Activated CD4-positive, alpha-beta memory T cell treated with anti-CD3 and anti-CD28 coated beads, Interleukin-2, amount 10 ng/mL, durations not matched to agents 7 days and 5 days (primary cell): ENCODE measurements around the gene ZNF573. TPM values are rescaled to one million over a fixed set of nuclear protein-coding genes. Genes with fewer than 3 reads are reported as not detected.
"Not testable (repeated sequence)": the region's sequence is repeated elsewhere in the genome, so short reads cannot be mapped to it uniquely, and the experiment has no call there.

Source experiments
- CTCF ChIA-PET: fragments of 350-600 bp; sonication (Branson Sonifier 250); formaldehyde crosslinking; loops from one replicate; lab custom pipeline; 2021; ENCODE audit warnings: antibody characterized with exemption, inconsistent platforms; lab: Charles Lee
- POLR2A ChIA-PET: fragments of 350-600 bp; sonication (Branson Sonifier 250); formaldehyde crosslinking; loops from one replicate; lab custom pipeline; 2021; ENCODE audit warnings: antibody characterized with exemption; lab: Charles Lee
- DNase-seq: peaks from one replicate; pipeline ENCODE4 v3.0.0-alpha.2; 2020
- H3K27ac Mint-ChIP-seq: one replicate; pipeline ENCODE4 v1.8.0; 2021; ENCODE audit warnings: mild to moderate bottlenecking, mixed read lengths
- H3K27me3 Mint-ChIP-seq: one replicate; pipeline ENCODE4 v1.8.0; 2021; ENCODE audit warnings: mixed read lengths
- H3K36me3 Mint-ChIP-seq: one replicate; pipeline ENCODE4 v1.8.0; 2021; ENCODE audit warnings: low read depth, mixed read lengths
- H3K4me1 Mint-ChIP-seq: one replicate; pipeline ENCODE4 v1.8.0; 2021; ENCODE audit warnings: mixed read lengths
- H3K4me3 Mint-ChIP-seq: one replicate; pipeline ENCODE4 v1.8.0; 2021; ENCODE audit warnings: mild to moderate bottlenecking, mixed read lengths
- H3K9me3 Mint-ChIP-seq: one replicate; pipeline ENCODE4 v1.8.0; 2021; ENCODE audit warnings: mixed read lengths
- total RNA-seq, 2 experiments: library from RNA; stranded (reverse); gene quantifications; one replicate each; pipeline ENCODE4 v1.2.3, GENCODE V29; 2021

ZNF573 gene
- total RNA-seq = 1 to 10 TPM; 6.0 to 6.5 TPM

DNA sequence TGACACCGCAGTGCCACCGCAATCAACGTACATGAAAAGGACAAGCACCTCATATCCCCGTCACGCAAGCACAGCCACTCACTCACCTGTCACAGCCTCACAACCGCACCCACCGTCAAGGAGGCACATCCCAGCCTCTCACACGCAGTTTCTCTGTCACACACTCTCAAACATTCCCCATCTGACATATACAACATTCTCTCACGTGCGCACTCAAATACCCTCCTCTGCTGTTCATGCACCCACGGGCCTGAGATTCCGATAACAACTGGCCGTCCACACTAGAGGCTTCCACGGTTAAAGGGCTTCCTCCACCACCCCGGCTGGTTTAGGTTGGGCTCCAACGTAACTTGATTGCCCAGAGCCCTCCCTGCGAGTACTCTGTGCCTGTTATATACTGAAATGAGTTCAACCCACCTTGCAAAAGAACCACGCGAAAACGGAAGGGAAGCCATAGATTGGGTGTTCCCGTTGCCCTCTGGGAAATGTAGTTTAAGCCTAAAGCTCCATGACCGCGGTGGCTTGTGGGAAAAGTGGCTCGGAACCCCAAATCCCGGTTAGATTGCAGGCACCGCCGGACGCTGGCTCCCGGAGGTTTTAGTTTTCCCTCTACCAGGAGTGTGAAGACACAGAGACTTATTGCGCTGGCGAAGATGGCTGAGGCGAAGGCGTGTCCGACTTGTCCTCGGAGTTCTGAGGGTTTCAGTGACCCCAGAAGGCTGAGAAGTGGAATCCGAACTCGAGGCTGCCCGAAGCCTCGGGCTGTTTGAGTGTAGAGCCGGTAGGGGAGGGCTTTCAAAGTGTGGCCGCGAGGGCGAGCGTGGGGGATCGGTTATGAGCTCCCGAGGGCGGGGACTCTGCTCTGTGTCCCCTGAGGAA lies at the start of gene ZNF573:
ZNF573 (minus strand) TSS at position 460 of the 879 bp plus-strand sequence. CDS start 5,857 bp downstream, outside the sequence.
- H3K27ac Mint-ChIP-seq = peak within 1 kb of the TSS; percentile 81
- H3K4me1 Mint-ChIP-seq = peaks cover 15% of the 10 kb centered on the region
- H3K4me3 Mint-ChIP-seq = peak within 1 kb of the TSS; percentile 88
- H3K36me3 Mint-ChIP-seq = peaks cover 22% of the 10 kb centered on the region
- no peaks in the 10 kb centered on the region for H3K27me3 Mint-ChIP-seq
- peaks cover 26% of the 10 kb centered on the region for H3K9me3 Mint-ChIP-seq
- DNase-seq = peak; percentile 83
- ChIA-PET CTCF (interaction anchor here (0.7 to 1.4 kb wide), 5 partner anchors 87 to 469 kb away, joined by 3 to 5 read pairs (median 3); partner anchors contain the start of genes ZNF540 and ZNF571), POLR2A (interaction anchor here (0.9 to 2.0 kb wide), 9 partner anchors 123 to 1565 kb away, joined by 3 to 8 read pairs (median 4); partner anchors contain the start of genes ZNF146, ZNF420, ZNF527 and ZNF540)

DNA sequence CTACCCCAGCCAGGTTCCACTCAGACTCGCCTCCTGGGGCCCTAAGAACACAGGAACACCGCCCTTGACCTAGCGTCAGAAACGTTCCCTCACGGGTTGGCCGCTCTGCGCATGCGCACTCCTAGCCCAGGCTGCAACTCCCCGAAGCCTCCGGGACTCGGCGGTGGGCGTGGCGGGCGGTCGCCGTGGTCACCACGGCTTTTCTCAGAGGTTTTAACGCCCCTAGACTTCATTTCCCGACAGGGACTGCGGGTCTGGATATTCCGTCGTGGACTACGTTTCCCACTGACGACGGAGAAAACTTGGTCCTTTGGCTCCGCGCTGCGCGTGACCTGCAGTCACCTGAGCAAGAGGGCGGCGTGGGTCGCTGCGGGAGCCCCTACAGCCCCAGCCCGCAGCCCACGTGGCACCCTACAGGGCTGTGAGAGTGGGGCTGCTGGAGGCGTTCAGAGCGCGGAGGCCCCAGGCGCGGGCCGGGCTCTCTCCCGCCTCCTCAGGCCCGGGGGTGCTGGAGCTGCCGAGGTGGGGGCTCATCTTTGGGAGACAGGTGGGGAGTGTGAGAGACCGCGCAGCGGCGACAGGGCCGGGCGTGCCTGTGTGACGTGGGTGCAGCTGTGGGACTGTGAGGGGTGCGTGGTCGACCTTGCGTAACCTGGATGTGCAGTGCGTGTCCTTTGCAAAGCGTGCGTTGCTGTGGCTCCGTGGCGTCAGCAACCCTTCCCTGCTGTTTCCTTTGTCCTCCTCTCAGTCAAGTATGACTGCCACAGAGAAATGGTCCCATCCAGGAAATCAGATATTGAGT lies 38.0 kb upstream of the ZNF573 start:
- H3K27ac Mint-ChIP-seq = no peak overlapping the region
- no peak for DNase-seq
- H3K36me3 Mint-ChIP-seq = no peaks in the 10 kb centered on the region
- ChIA-PET CTCF (no interaction called here), POLR2A (no interaction called here)
- H3K4me3 Mint-ChIP-seq = no peak overlapping the region
- no peaks in the 10 kb centered on the region for H3K27me3 Mint-ChIP-seq
- no peaks in the 10 kb centered on the region for H3K4me1 Mint-ChIP-seq
- peaks cover 46% of the 10 kb centered on the region for H3K9me3 Mint-ChIP-seq

DNA sequence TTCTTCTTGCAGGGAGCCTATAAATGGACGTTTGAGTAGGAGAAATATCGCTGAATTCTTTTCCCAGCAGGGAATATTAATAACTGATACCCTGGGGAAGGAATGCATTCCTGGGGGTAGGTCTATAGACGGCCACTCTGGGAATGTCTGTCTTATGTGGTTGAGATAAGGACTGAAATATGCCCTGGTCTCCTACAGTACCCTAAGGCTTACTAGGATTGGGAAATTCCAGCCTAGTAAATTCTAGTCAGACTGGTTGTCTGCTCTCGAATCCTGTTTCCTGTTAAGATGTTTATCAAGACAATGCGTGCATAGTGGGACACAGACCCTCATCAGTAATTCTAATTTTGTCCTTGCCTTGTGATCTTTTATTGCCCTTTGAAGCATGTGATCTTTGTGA lies 36.2 kb upstream of the ZNF573 start:
- H3K27ac Mint-ChIP-seq, DNase-seq, H3K4me1 Mint-ChIP-seq, POLR2A ChIA-PET, H3K36me3 Mint-ChIP-seq, H3K4me3 Mint-ChIP-seq, CTCF ChIA-PET, H3K27me3 Mint-ChIP-seq: not testable (repeated sequence)
- peaks cover 47% of the 10 kb centered on the region for H3K9me3 Mint-ChIP-seq

- POLR2A ChIA-PET = no interaction called here
- Mint-ChIP-seq H3K27me3 (no peaks in the 10 kb centered on the region), H3K27ac (no peak overlapping the region), H3K4me3 (no peak overlapping the region), H3K9me3 (peaks cover 48% of the 10 kb centered on the region), H3K36me3 (no peaks in the 10 kb centered on the region), H3K4me1 (no peaks in the 10 kb centered on the region)
- DNase-seq = no peak
- CTCF ChIA-PET = no interaction called here
Observed at GRCh38 chr19:37813340-37813739, 34.0 kb upstream of the ZNF573 start.

DNA sequence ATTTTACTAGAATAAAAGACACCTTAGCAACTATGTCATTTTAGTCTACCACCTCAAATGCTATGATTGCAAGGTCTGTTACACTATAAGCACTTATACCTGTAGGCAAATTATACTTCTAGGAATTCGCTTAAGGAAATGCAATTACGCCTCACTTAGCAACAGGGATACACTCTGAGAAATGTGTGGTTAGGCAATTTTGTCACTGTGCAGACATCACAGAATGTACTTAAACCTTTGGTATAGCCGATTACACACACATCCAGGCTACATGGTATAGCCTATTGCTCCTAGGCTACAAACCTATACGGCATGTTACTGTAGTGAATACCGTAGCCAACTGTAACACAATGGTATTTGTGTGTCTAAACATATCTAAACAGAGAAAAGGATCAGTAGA lies 30.0 kb upstream of the ZNF573 start:
- Mint-ChIP-seq H3K27me3 (no peaks in the 10 kb centered on the region), H3K27ac (no peak overlapping the region)

GRCh38 chr19:37803249-37803840 lies 24.0 kb upstream of the ZNF573 start:
- H3K9me3 Mint-ChIP-seq = peaks cover 62% of the 10 kb centered on the region
- H3K27ac Mint-ChIP-seq = no peak overlapping the region
- POLR2A ChIA-PET = no interaction called here
- no peak overlapping the region for H3K4me3 Mint-ChIP-seq
- no peaks in the 10 kb centered on the region for H3K4me1 Mint-ChIP-seq
- no peaks in the 10 kb centered on the region for H3K27me3 Mint-ChIP-seq
- no peak for DNase-seq
- CTCF ChIA-PET = no interaction called here
- peaks cover 3% of the 10 kb centered on the region for H3K36me3 Mint-ChIP-seq

More for the DNA sequence above, 30.0 kb upstream of the ZNF573 start:
- no peaks in the 10 kb centered on the region for H3K36me3 Mint-ChIP-seq
- ChIA-PET CTCF (no interaction called here), POLR2A (no interaction called here)
- no peak overlapping the region for H3K4me3 Mint-ChIP-seq
- no peak for DNase-seq
- peaks cover 46% of the 10 kb centered on the region for H3K9me3 Mint-ChIP-seq
- H3K4me1 Mint-ChIP-seq = no peaks in the 10 kb centered on the region

- H3K4me1 Mint-ChIP-seq = no peaks in the 10 kb centered on the region
- H3K36me3 Mint-ChIP-seq = peaks cover 7% of the 10 kb centered on the region
- POLR2A ChIA-PET = no interaction called here
Observed at GRCh38 chr19:37790244-37790925, 11.0 kb upstream of the ZNF573 start.

GRCh38 chr19:37778613-37779126 lies 716 bp downstream of the ZNF573 start:
- peaks cover 22% of the 10 kb centered on the region for H3K36me3 Mint-ChIP-seq
- peaks cover 15% of the 10 kb centered on the region for H3K4me1 Mint-ChIP-seq
- POLR2A ChIA-PET = interaction anchor here (1.1 to 2.0 kb wide), 6 partner anchors 184 to 1564 kb away, joined by 3 to 8 read pairs (median 4); partner anchors contain the start of genes ZNF146, ZNF420, ZNF527 and ZNF540
- peak overlapping the region; percentile 88 for H3K4me3 Mint-ChIP-seq
- no peaks in the 10 kb centered on the region for H3K27me3 Mint-ChIP-seq
- peaks cover 28% of the 10 kb centered on the region for H3K9me3 Mint-ChIP-seq
- no peak for DNase-seq
- CTCF ChIA-PET = no interaction called here
- peak overlapping the region; percentile 81 for H3K27ac Mint-ChIP-seq

More at GRCh38 chr19:37790244-37790925, 11.0 kb upstream of the ZNF573 start:
- no peak for DNase-seq
- Mint-ChIP-seq H3K4me3 (no peak overlapping the region), H3K9me3 (peaks cover 48% of the 10 kb centered on the region), H3K27me3 (no peaks in the 10 kb centered on the region), H3K27ac (no peak overlapping the region)
- CTCF ChIA-PET = no interaction called here

DNA sequence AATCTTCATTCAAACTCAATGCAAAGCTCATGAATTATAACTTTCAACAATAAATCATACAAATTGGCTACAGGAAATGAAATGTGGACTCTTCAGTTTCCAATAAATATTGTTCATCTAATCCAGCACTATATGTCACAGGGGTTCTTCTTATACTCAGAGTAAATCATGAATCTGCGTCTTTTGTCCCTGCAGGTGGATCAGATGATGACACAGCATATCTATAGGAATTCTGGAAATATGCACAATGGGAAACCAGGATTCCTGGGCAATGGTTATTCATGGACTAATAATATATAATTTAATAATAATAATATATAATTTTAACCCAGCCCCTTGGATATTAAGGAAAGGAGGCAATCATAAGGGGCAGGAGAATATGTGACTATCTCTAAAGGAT lies 8.4 kb downstream of the ZNF573 start:
- POLR2A ChIA-PET = no interaction called here
- H3K27me3 Mint-ChIP-seq = no peaks in the 10 kb centered on the region

GRCh38 chr19:37763488-37763887 lies 15.9 kb downstream of the ZNF573 start:
- ChIA-PET POLR2A (no interaction called here), CTCF (interaction anchor here (0.5 kb wide), 1 partner anchor 47 kb away, joined by 3 read pairs; no protein-coding TSS in a partner anchor)
- peaks cover 21% of the 10 kb centered on the region for H3K9me3 Mint-ChIP-seq
- no peaks in the 10 kb centered on the region for H3K4me1 Mint-ChIP-seq
- H3K4me3 Mint-ChIP-seq = no peak overlapping the region
- no peak for DNase-seq
- no peak overlapping the region for H3K27ac Mint-ChIP-seq
- H3K36me3 Mint-ChIP-seq = peaks cover 52% of the 10 kb centered on the region
- H3K27me3 Mint-ChIP-seq = no peaks in the 10 kb centered on the region

More for the DNA sequence above, 8.4 kb downstream of the ZNF573 start:
- H3K9me3 Mint-ChIP-seq = peaks cover 36% of the 10 kb centered on the region
- peaks cover 54% of the 10 kb centered on the region for H3K36me3 Mint-ChIP-seq
- CTCF ChIA-PET = no interaction called here
- H3K27ac Mint-ChIP-seq = no peak overlapping the region
- H3K4me1 Mint-ChIP-seq = no peaks in the 10 kb centered on the region
- DNase-seq = no peak
- no peak overlapping the region for H3K4me3 Mint-ChIP-seq

DNA sequence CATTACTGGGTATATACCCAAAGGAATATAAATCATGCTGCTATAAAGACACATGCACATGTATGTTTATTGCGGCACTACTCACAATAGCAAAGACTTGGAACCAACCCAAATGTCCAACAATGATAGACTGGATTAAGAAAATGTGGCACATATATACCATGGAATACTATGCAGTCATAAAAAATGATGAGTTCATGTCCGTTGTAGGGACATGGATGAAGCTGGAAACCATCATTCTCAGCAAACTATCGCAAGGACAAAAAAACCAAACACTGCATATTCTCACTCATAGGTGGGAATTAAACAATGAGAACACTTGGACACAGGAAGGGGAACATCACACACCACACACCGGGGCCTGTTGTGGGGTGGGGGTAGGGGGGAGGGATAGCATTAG lies 21.7 kb downstream of the ZNF573 start:
- Mint-ChIP-seq H3K9me3 (peaks cover 21% of the 10 kb centered on the region), H3K36me3 (peaks cover 39% of the 10 kb centered on the region)
- H3K4me3 Mint-ChIP-seq, H3K27me3 Mint-ChIP-seq, POLR2A ChIA-PET, DNase-seq, CTCF ChIA-PET, H3K27ac Mint-ChIP-seq, H3K4me1 Mint-ChIP-seq: not testable (repeated sequence)

- no peaks in the 10 kb centered on the region for H3K4me1 Mint-ChIP-seq
- peaks cover 44% of the 10 kb centered on the region for H3K36me3 Mint-ChIP-seq
- H3K9me3 Mint-ChIP-seq = peaks cover 66% of the 10 kb centered on the region
- H3K27ac Mint-ChIP-seq = no peak overlapping the region
- ChIA-PET CTCF (no interaction called here), POLR2A (no interaction called here)
- H3K4me3 Mint-ChIP-seq = no peak overlapping the region
- no peaks in the 10 kb centered on the region for H3K27me3 Mint-ChIP-seq
- DNase-seq = no peak
Observed at GRCh38 chr19:37738371-37738770, 41.0 kb downstream of the ZNF573 start.
